IPS-NIHi7 (cell line): ENCODE measurements around the gene SELE.
A peak's percentile ranks its signal among the peaks of the same experiment; 100 is the strongest.

Experiments
- DNase-seq: peaks from one replicate; pipeline ENCODE4 v3.0.0; 2012; ENCODE audit warnings: mixed read lengths; ENCODE audit errors: extremely low spot score

SELE gene

GRCh38 chr1:169682071-169682470, 51.8 kb downstream of the SELE start:
- peak; percentile 59 for DNase-seq

- no peak for DNase-seq
Observed at GRCh38 chr1:169681140-169681539, 52.7 kb downstream of the SELE start.

GRCh38 chr1:169680377-169681019, 53.4 kb downstream of the SELE start:
- no peak for DNase-seq

GRCh38 chr1:169679692-169680091, 54.2 kb downstream of the SELE start:
- no peak for DNase-seq

GRCh38 chr1:169676001-169676400, 57.9 kb downstream of the SELE start:
- DNase-seq: no peak
